D341Med (cell line): ENCODE measurements around the gene CCK.
"Not testable (repeated sequence)": the region's sequence is repeated elsewhere in the genome, so short reads cannot be mapped to it uniquely, and the experiment has no call there.

ENCODE experiments used
- DNase-seq: peaks from one replicate; pipeline ENCODE4 v3.0.0; 2012; ENCODE audit warnings: low spot score

The CCK gene, protein sequence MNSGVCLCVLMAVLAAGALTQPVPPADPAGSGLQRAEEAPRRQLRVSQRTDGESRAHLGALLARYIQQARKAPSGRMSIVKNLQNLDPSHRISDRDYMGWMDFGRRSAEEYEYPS

DNA sequence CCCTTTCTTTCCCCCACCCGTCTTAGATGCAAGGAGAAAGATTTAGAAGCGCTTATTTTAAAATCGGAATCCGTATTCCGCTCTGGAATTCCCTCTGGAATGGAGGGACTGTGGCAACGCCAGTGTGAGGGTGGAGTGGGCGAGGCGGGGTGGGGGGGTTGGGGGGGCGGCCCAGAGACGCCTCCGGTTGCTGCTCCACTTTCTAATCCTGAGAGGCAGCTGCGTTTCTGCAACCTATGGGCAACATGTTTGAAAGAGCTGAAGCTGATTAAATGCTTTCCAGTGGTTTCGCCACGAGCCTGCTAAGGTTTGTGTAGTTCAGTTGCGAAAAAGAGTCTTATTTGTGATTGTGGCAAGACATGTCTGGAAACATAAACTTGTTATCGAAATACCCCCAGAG is at the start of gene CCK:
TSS of gene CCK (minus strand) at position 101 of the 400 bp plus-strand sequence. CDS start 2,555 bp downstream, outside the sequence.
- DNase-seq, result no peak

DNA sequence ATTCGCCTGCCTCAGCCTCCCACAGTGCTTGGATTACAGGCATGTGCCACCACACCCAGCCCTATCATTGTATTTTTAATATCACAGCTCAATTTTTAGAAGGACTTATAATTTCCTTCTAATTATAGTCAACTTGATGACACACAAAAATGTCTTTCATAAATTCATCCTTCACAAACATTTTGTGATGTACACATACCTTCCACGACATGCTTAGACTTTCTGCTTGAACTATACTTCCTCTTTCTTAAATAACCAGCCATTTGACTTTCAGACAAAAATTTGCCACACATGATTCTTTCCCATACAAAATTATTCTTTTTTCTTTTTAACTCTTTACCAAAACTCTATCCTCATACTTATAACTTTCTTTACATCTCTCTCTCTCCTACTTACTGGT is 48.4 kb upstream of the CCK start:
- DNase-seq, result no peak

DNA sequence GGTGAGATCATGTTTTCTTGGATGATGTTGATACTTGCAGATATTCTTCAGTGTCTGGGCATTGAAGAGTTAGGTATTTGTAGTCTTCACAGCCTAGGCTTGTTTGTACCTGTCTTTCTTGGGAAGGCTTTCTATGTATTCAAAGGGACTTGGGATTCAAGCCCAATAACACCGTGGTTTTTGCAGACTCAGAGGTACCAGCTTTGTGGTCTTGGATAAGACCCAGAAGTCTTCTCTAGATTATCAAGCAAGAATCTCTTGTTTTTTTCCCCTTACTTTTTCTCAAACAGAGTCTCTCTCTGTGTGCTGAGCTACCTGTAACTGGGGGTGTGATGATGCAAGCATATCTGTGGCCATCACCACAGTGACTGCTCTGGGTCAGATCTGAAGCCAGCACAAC is 42.7 kb upstream of the CCK start:
- no peak for DNase-seq

GRCh38 chr3:42306499-42306898 is 40.5 kb upstream of the CCK start:
- no peak for DNase-seq

DNA sequence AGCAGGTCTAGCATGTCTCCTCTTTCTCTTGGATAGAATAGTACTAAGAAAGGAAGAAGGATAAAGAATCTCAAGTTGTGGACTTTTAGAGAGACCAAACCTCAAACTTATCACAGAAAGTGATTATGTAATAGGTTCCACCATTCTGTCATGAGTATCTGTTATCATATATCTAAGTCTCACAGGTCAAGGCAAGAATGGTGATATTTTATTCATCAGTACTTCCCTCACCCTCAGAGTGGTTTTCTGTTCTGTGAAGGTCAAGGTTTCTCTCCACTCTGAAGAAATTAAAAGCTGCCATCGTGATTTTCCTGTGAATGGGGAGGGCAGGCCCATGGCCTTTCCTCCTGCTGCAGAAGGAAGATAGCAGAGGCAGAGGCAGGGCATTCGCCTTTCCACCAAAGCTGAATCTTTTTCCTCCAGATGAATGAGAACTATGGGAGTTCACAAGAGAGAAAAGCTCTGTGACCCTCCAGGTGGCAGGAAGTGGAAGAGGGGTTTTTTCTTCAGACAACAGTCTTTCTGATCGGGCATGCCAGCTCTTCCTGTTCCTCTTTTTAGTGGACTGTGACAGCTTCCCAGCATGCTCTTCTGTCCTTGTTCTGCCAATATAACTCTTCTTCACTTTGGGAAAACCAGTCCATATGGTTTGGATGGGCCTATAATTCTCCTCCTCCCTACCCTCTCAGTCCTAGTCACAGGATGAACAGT is 37.1 kb upstream of the CCK start:
- no peak for DNase-seq

GRCh38 chr3:42301446-42302175 is 35.6 kb upstream of the CCK start:
- no peak for DNase-seq

GRCh38 chr3:42300778-42301177 is 34.8 kb upstream of the CCK start:
- no peak for DNase-seq

DNA sequence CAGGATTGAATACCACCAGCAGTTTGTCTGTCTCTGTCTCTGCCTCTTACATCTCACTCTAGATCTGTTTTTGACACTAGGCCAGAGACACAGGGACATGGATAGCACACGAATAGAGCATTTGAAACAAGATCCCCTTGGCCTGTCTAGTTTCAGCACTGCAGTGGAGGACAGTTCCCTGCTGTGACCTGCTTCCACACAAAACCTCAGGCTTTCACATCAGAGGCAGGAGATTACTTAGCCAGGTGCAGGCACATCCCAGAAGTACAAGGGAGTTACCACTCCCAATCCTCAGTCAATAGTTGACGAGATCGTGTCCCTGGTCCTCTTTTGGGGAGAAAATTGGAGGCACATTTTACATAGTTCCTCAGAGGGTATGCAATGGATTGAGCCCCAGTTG is 34.0 kb upstream of the CCK start:
- DNase-seq, result no peak

DNA sequence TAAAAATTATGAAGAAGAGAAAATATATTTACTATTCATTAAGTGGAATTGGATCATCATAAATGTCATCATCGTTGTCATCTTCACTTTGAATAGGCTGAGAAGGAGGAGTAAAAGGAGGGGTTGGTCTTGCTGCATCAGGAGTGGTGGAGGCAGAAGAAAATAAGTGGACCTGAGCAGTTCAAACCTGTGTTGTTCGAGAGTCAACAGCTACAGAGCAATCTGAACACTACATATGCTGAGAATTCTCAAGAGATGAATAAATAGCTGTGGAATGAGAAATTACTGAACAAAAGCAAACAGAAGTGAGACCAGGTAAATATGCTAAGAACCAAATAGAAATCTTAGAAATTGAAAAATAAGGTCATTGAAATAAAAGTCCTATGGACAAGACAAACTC is 32.3 kb upstream of the CCK start:
- DNase-seq, result no peak

DNA sequence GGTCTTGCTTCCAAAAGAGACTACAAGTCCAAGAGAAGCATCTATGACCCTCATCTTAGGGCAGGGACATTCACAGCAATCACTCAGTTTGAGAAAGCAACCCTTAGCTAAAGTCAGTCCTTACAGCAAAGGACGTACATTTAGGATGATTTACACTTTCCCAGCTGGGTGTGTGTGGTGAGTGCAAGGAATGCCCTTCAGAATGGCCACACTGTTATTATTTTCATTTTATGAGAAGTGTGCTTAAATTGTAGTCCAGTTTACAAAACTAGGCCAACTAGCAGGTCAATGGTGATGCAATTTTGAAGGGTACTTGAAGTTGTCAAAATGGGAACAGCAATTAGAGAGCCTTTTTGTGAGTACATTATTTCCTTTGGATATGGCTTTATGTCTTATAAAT is 26.0 kb upstream of the CCK start:
- DNase-seq, result no peak

DNA sequence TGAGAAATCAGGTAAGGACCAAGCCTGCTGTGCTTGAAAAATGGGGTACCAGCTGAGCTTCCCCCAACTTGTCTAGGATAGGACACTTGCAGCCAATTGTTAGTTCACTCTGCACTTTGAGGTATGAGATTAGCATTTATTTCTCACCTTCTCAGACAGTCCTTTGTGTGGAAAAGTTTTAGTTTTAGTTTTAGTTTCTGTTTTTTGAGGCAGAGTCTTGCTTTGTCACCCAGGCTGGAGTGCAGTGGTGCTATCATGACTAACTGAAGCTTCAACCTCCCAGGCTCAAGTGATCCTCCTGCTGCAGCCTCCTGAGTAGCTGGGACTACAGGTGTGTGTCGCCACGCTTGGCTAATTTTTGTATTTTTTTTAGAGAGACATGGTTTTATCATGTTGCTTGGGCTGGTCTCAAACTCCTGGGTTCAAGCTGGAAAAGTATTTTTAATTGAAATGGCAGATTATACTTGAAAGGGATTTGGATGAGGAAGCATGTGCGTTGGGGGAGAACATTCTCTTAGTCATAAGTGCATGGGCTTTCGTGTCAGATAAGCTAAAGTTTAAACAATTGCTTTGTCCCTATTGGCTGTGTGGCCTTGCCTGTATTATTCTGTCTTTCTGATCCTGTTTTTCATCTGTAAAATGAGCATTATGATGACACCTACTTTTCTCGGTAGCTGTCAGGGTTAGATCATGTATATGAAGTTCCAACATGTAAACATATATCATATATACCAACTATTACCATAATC is 25.2 kb upstream of the CCK start:
- DNase-seq, result no peak

- no peak for DNase-seq
Measured at GRCh38 chr3:42289026-42289425, 23.0 kb upstream of the CCK start.

DNA sequence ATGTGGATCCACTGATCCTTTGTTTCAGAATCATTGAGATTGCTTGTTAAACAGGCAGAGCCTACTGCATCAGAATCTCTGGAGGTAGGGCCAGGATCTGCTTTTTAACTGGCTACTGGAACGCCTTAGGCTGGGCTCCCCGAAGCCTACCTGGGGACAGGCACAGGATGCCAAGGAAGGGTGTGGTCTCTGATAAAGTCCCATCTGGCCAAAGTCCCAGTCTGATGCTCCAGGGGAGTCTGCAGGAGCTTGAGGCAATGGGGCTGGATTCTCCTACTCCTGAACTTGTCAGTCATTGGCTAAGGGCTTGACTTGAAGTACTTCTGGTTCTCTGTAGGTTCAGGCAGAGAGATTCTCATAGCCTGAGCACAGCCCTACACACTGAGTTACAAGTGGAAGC is 22.4 kb upstream of the CCK start:
- no peak for DNase-seq

DNA sequence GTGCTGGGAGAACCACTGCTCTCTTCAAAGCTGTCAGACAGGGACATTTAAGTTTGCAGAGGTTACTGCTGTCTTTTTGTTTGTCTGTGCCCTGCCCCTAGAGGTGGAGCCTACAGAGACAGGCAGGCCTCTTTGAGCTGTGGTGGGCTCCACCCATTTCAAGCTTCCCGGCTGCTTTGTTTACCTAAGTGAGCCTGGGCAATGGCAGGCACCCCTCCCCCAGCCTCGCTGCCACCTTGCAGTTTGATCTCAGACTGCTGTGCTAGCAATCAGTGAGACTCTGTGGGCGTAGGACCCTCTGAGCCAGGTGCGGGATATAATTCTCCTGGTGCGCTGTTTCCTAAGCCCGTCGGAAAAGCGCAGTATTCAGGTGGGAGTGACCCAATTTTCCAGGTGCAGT is 21.4 kb upstream of the CCK start:
- not testable (repeated sequence) for DNase-seq

DNA sequence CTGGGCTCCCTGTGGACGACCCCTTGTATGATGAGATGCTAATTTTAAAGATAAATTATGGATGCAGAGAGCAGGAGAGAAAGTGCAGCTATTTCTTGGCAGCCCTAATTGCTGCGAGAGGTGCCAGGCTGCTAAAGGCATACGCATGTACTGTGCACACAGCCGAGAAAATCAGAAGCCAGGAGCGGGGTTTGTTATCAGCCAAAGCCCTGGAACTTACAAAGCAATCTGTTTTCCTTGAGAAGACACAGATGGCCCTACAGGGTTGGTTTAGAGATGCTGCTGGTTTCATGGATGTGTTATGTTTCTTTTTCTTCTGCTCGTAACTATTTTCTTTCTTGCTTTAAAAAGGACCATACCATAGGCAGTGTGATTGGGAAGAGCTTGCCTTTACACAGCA is 11.7 kb upstream of the CCK start:
- DNase-seq, result no peak

GRCh38 chr3:42276141-42277132 is 10.5 kb upstream of the CCK start:
- DNase-seq, result no peak

DNA sequence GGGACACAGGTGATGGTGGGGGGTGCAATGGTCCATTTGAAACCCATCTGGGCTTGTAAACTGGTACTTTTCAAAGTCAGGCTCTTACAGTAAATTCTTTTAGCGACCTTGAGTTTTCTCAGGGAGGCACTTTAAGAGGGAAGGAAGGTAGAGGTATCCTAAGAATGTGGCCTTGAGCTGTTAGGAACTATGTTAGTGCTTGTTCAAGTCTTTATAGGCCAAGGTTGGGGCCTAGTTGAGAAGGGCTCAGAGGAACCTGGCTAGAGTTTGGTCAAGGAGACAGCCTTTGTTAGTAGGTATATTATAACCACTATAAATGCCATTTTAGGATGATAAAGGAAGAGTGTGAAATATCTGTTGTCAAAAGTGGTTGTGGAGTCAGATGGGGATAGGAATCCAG is 9.2 kb upstream of the CCK start:
- no peak for DNase-seq

- no peak for DNase-seq
Measured at GRCh38 chr3:42274266-42274665, 8.3 kb upstream of the CCK start.

GRCh38 chr3:42273361-42273760 is 7.4 kb upstream of the CCK start:
- no peak for DNase-seq

GRCh38 chr3:42271786-42272185 is 5.8 kb upstream of the CCK start:
- DNase-seq, result no peak

- DNase-seq, result no peak
Measured at GRCh38 chr3:42270561-42270960, 4.6 kb upstream of the CCK start.

- DNase-seq, result no peak
Measured at GRCh38 chr3:42269647-42270046, 3.7 kb upstream of the CCK start.
